ENCODE measurements around the gene TYMP.

Gene TYMP

DNA sequence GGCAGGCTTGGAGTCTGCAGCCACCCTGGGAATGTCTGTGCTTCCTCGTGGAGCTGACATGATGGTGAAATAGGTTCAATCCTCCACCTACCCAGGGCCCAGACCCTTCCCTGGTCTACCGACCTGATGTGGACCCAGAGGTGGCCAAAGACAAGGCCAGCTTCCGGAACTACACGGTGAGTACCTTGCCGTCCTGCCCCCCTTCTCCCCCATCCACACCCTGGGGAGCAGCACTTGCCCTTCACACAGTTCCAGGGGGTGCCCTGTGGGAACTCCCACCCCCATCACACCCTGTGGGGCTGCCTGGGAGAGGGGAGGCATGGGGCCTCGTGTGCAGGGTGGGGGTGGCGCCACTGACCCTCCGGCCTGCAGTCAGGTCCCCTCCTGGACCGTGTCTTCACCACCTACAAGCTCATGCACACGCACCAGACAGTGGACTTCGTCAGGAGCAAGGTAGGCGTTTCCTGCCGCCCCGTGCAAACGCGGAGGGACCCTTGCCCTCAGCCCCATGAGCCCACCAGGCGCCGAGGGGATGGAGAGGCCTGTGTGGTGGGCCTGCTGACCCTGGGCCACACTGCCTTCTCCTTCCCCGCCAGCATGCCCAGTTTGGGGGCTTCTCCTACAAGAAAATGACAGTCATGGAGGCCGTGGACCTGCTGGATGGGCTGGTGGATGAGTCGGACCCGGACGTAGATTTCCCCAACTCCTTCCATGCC lies 42.4 kb downstream of the TYMP start:
- TF ChIP-seq, protein P1, sequence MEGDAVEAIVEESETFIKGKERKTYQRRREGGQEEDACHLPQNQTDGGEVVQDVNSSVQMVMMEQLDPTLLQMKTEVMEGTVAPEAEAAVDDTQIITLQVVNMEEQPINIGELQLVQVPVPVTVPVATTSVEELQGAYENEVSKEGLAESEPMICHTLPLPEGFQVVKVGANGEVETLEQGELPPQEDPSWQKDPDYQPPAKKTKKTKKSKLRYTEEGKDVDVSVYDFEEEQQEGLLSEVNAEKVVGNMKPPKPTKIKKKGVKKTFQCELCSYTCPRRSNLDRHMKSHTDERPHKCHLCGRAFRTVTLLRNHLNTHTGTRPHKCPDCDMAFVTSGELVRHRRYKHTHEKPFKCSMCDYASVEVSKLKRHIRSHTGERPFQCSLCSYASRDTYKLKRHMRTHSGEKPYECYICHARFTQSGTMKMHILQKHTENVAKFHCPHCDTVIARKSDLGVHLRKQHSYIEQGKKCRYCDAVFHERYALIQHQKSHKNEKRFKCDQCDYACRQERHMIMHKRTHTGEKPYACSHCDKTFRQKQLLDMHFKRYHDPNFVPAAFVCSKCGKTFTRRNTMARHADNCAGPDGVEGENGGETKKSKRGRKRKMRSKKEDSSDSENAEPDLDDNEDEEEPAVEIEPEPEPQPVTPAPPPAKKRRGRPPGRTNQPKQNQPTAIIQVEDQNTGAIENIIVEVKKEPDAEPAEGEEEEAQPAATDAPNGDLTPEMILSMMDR (IDR thresholded peaks at IDR 0.05) = no peak

DNA sequence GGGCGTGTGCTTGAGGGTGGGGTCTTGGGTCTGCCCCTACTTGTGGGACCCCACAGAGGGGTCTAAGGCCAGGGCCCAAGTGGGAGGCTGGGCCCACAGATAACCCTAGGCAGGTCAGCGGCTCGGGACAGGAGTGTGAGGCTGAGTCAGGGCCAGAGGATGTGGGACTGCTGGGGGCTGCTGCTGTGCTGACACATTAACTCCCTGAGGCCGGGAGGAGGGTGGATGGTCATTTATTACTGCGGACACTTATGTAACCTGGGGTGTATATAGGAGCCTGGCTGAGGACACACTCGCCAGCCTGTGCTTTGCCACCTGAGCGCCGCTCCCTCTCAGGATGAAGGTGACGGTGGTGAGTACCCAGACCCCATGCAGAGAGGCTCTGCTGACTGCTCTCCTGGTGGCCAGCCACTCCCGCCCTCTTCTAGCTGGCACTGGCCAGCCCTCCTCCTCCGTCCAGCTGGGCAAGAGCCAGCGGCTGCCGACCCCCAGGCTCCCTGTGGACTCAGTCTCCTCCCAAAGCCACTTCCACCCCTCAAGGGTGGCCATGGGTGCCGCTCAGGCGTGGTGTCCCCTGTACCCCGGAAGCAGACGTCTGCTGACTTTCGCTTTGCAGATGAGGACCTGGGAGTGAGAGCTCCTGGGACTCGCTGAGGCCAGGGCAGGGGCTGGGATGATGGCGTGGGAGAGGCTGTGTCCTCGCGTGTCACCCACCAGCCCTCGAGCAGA lies 43.1 kb downstream of the TYMP start, which contains the start of gene MIOX:
MIOX (plus strand) TSS at position 299 of the 729 bp plus-strand sequence; CDS start at position 338, 39 bp downstream.
- TF ChIP-seq, protein P1 (IDR thresholded peaks at IDR 0.05) = no peak

DNA sequence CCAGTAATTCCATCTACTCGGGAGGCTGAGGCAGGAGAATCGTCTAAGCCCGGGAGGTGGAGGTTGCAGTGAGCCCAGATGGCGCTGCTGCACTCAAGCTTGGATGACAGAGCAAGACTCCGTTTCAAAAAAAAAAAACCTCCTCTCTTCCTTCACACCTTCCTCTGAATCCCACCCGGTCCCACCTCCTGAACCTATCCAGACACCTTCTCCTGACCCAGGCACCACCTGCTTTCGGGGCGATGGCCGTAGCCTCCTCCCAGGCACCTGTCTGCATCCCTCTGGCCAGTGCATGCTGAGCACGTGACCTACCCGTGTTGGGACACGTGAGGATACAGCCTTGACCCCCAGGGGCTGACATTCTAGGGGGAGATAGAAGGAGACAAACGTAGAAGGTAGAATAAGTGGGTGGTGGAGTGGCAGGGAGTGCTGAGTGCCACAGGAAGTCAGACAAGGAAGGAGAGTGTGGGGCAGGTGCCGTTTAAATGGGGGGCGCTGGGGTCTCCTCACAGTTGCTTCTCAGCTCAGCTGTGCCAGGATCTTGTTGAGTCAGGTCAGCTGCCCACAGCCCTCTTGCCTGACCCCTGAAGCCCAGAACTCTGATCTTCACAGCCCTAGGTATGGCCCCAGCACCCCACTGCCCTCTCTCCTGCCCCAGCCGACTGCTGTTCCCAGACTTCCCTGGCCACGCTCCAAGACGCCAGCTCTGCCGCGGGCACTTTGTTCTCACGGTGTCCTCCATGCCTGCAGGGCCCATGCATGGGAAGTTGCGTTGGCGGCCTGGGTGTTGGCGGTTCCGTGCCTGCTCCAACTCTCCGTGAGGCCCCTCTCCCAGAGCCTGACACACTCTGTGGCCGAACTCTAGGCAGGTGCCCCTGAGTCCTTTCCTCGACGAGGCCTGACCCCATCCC lies 44.3 kb downstream of the TYMP start:
- TF ChIP-seq, protein P1 (IDR thresholded peaks at IDR 0.05) = no peak

DNA sequence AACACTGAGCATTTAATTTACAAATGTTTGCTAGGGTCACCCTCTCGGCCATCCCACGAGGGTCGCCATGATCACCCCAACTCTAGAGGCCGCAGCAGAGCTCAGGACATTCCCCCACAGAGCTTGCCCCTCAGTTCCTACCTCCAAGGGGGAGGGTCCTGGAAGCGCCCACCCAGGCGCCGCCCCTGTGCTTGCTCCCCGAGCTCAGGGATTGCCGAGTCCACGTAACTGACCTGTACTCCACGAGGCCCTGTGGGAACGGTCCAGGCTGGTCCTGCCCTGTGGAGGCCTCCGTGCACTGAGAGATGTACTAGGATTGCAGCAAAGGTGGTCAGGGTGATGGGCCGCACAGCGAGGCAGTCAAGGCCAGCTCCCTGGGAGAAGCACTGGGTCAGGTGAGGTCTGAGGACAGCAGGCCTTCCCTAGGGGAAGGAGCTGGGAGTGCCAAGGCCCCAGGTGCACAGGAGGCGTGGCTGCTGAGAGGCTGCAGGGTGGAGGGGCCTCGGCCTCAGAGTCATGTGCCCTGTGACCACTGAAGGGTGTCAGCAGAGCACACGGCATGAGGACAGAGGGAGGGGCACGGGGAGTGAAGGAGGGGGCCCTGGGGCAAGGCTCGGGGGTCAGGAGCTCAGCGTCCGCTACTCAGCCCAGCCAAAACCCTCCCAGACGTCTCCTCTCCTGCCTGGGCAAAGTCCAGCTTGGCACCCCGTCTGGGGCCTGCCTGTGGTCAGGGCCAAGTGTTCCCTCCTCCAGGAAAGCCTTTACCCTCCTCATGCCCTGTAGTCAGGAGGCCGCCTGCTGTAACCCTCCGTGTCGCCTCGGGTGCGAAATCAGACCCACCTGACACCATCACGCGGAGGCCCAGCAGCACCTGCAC lies 45.6 kb downstream of the TYMP start:
- TF ChIP-seq, protein P1 (IDR thresholded peaks at IDR 0.05) = no peak

DNA sequence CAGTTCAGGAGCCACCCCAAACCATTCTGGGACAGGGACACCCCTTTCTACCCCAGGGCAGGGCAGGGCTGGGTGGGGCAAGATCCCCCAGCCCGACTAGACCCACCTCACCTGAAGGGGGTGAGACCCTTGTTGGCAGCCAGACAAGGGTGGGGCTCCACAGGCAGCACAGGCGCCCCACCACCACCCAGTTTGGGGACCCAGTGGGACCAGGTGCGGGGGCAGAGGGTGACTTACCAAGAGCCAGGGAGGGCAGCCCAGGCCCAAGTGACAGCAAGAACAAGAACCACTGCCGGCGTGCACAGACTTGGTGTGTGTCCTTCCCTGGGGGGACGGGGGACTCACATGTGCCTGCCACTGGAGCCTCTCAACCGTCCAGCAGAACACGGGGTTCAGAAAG lies 46.3 kb downstream of the TYMP start:
- TF ChIP-seq, protein P1 (IDR thresholded peaks at IDR 0.05) = no peak

DNA sequence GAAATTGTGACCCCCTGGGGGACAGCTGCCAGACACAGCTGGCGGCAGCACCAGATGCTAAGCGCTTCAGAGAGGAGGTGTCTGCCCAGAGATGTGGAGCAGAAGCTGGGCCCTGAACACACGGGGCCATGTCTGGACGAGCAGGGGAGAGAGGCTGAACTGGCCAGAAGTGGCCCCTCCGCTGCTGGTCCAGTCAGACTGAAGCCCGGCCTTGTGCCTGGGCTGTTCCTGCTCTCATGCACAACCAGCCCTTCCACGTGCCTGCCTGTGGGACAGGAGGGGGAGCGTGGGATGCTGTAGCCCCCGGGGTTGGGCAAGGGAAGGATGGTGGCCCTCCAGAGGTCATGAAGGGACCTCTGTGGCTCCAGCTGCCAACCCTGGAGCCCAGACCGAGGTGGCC lies 46.7 kb downstream of the TYMP start:
- TF ChIP-seq, protein P1 (IDR thresholded peaks at IDR 0.05) = no peak

Measured in LNCAP (cell line).